Hepatocyte (in vitro differentiated cells): ENCODE results near the gene POC1B. TPM values are rescaled to one million over a fixed set of nuclear protein-coding genes. Genes with fewer than 3 reads are reported as not detected.

Experiments
- DNase-seq: peaks from one replicate; pipeline ENCODE4 v3.0.0-alpha.2; 2016; ENCODE audit warnings: low spot score
- H2AFZ ChIP-seq: fragments of 200-600 bp; sonication (generic); 2 replicates; pipeline ENCODE4 v1.6.0; 2016; ENCODE audit warnings: antibody characterized with exemption, mild to moderate bottlenecking
- H3K27ac ChIP-seq: fragments of 200-600 bp; sonication (generic); 2 replicates; pipeline ENCODE4 v1.5.1; 2016; ENCODE audit warnings: mild to moderate bottlenecking
- H3K27me3 ChIP-seq: fragments of 200-600 bp; sonication (generic); 2 replicates; pipeline ENCODE4 v1.6.1; 2016
- H3K36me3 ChIP-seq: fragments of 200-600 bp; sonication (generic); replicated peaks from 2 replicates; pipeline ENCODE4 v1.5.1; 2016; ENCODE audit warnings: low read depth; ENCODE audit not compliant: insufficient read depth
- H3K4me1 ChIP-seq: fragments of 200-600 bp; sonication (generic); 2 replicates; pipeline ENCODE4 v1.5.1; 2016; ENCODE audit warnings: mild to moderate bottlenecking, moderate library complexity; ENCODE audit not compliant: insufficient read depth
- H3K4me2 ChIP-seq: fragments of 200-600 bp; sonication (generic); 2 replicates; pipeline ENCODE4 v1.6.0; 2016
- H3K4me3 ChIP-seq: fragments of 200-600 bp; sonication (generic); 2 replicates; pipeline ENCODE4 v1.5.1; 2016; ENCODE audit warnings: mild to moderate bottlenecking
- H3K79me2 ChIP-seq: fragments of 200-600 bp; sonication (generic); 2 replicates; pipeline ENCODE4 v1.6.0; 2017; ENCODE audit warnings: mild to moderate bottlenecking
- H3K9me2 ChIP-seq: fragments of 200-600 bp; sonication (generic); replicated peaks from 2 replicates; pipeline ENCODE4 v1.6.0; 2017; ENCODE audit warnings: mild to moderate bottlenecking; ENCODE audit not compliant: insufficient read depth
- H3K9me3 ChIP-seq: fragments of 200-600 bp; sonication (generic); 2 replicates; pipeline ENCODE4 v1.5.1; 2016; ENCODE audit warnings: low read depth, mild to moderate bottlenecking
- H4K20me1 ChIP-seq: fragments of 200-600 bp; sonication (generic); 2 replicates; pipeline ENCODE4 v1.6.0; 2016; ENCODE audit warnings: mild to moderate bottlenecking; ENCODE audit not compliant: insufficient read depth, poor library complexity, severe bottlenecking
- CTCF ChIP-seq: fragments of 200-600 bp; sonication (generic); IDR thresholded peaks from 2 replicates; pipeline ENCODE4 v1.5.1; 2016; ENCODE audit warnings: antibody characterized with exemption, mild to moderate bottlenecking; ENCODE audit not compliant: poor library complexity
- EZH2 ChIP-seq: fragments of 200-600 bp; sonication (generic); IDR thresholded peaks from 2 replicates; pipeline ENCODE4 v1.6.1; 2016; ENCODE audit warnings: antibody characterized with exemption, mild to moderate bottlenecking, borderline replicate concordance
- EZH2phosphoT487 ChIP-seq: fragments of 200-600 bp; sonication (generic); IDR thresholded peaks from one replicate; pipeline ENCODE4 v1.6.1; 2018; ENCODE audit warnings: antibody characterized with exemption, mild to moderate bottlenecking, low read depth, moderate library complexity; ENCODE audit not compliant: unreplicated experiment, severe bottlenecking
- WGBS: methylation state at CpG from one replicate; pipeline ENCODE4 v1.1.6; 2016; ENCODE audit warnings: low lambda C conversion rate; ENCODE audit errors: missing lambda C conversion rate; 5-methylcytosine and 5-hydroxymethylcytosine counted together
- polyA plus RNA-seq: library from polyadenylated mRNA; unstranded; fragments of >200 nt; fragmentation: Nextera tagmentation; extraction: Ambion mirVana; gene quantifications from 2 replicates; pipeline ENCODE4 v1.2.1, GENCODE V29; 2016
- total RNA-seq: library from RNA; depleted of rRNA; stranded (reverse); fragments of >200 nt; gene quantifications from 2 replicates; pipeline ENCODE4 v1.2.3, GENCODE V29; 2014

Gene POC1B
- total and polyA plus RNA-seq, 2 experiments from 2014 or later: 11.6 to 18.9 TPM

DNA sequence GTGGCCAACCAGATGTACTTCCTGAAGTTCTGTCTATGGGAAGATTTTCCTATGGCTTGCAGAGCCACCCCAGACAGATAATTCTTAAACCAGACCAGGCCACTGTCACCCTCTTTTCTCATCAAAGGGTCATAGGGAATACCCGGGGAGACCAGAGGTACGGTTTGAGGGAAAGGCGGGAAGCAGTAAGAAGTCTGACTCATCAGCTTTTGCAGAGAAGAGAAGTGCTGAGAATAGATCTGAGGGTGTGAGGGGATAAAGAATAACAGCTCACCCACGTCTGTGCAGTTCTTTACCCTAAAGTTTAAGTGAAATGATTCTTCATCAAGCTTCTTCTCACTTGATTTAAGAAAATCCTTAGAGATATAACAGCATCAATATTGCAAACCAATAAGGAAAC lies 21.3 kb upstream of the POC1B start:
- Histone ChIP-seq H3K79me2 (no peaks in the 10 kb centered on the region), H3K27ac (no peak overlapping the region), H3K9me2 (no peaks in the 10 kb centered on the region), H3K36me3 (no peaks in the 10 kb centered on the region), H3K9me3 (no peaks in the 10 kb centered on the region), H3K4me3 (no peak overlapping the region), H2AFZ (no peak overlapping the region), H3K4me1 (no peaks in the 10 kb centered on the region), H4K20me1 (no peaks in the 10 kb centered on the region), H3K27me3 (no peaks in the 10 kb centered on the region), H3K4me2 (no peak overlapping the region)
- TF ChIP-seq EZH2 (no peak), CTCF (no peak), EZH2phosphoT487 (no peak)
- no peak for DNase-seq
- 60% methylated on average over 4 of the region's 4 CpGs for WGBS

GRCh38 chr12:89546151-89546550 lies 20.3 kb upstream of the POC1B start:
- no peaks in the 10 kb centered on the region for H3K27me3 ChIP-seq
- H3K4me3 ChIP-seq: no peak overlapping the region
- no peaks in the 10 kb centered on the region for H3K4me1 ChIP-seq
- H2AFZ ChIP-seq: no peak overlapping the region
- no peak overlapping the region for H3K4me2 ChIP-seq
- H3K27ac ChIP-seq: no peak overlapping the region
- H3K9me2 ChIP-seq: no peaks in the 10 kb centered on the region
- TF ChIP-seq EZH2phosphoT487 (no peak), CTCF (no peak), EZH2 (no peak)
- H4K20me1 ChIP-seq: no peaks in the 10 kb centered on the region
- 91% methylated on average over 4 of the region's 4 CpGs for WGBS
- no peaks in the 10 kb centered on the region for H3K79me2 ChIP-seq
- no peak for DNase-seq
- no peaks in the 10 kb centered on the region for H3K9me3 ChIP-seq
- H3K36me3 ChIP-seq: no peaks in the 10 kb centered on the region

GRCh38 chr12:89544681-89545184 lies 18.9 kb upstream of the POC1B start:
- Histone ChIP-seq H3K79me2 (no peaks in the 10 kb centered on the region), H3K27ac (no peak overlapping the region), H3K4me3 (no peak overlapping the region), H3K4me2 (no peak overlapping the region), H3K36me3 (no peaks in the 10 kb centered on the region), H4K20me1 (no peaks in the 10 kb centered on the region), H2AFZ (no peak overlapping the region), H3K9me2 (no peaks in the 10 kb centered on the region), H3K27me3 (no peaks in the 10 kb centered on the region), H3K9me3 (no peaks in the 10 kb centered on the region), H3K4me1 (no peaks in the 10 kb centered on the region)
- peak; percentile 32 for DNase-seq
- TF ChIP-seq CTCF (no peak), EZH2 (no peak), EZH2phosphoT487 (no peak)
- 52% methylated on average over 6 of the region's 6 CpGs for WGBS

DNA sequence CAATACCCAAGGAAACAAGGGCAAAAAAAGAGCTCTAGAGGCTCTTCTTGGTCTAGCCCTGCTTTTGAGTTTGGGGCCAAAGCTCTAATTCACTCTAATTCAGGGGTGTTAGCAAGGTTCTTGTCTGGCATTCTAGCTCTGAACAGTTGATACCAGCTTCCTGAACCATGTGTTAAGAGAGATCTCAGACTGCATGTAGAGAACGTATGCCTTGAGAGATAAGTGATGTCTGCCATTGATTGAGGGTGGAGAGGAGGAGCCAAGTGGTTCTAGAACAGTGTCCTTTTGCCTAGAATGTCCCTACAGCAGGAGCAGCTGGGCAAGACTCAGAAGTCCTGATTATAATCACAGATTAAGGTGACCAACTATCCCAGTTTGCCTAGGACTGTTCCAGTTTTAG lies 18.2 kb upstream of the POC1B start:
- Histone ChIP-seq H2AFZ (no peak overlapping the region), H3K36me3 (no peaks in the 10 kb centered on the region), H3K4me2 (no peak overlapping the region), H3K4me3 (no peak overlapping the region), H3K9me2 (no peaks in the 10 kb centered on the region), H3K79me2 (no peaks in the 10 kb centered on the region), H4K20me1 (no peaks in the 10 kb centered on the region), H3K4me1 (no peaks in the 10 kb centered on the region), H3K27me3 (no peaks in the 10 kb centered on the region), H3K9me3 (no peaks in the 10 kb centered on the region), H3K27ac (no peak overlapping the region)
- TF ChIP-seq EZH2: no peak
- TF ChIP-seq EZH2phosphoT487: no peak
- TF ChIP-seq CTCF: no peak
- no peak for DNase-seq
- WGBS: 68% methylated on average over 1 of the region's 1 CpG
